Measurements from ENCODE around the gene PEAK1. TPM values are rescaled to one million over a fixed set of nuclear protein-coding genes. Genes with fewer than 3 reads are reported as not detected.

Gene PEAK1
- total RNA-seq, 1 experiment from 2014 or later, result 21.2 TPM

DNA sequence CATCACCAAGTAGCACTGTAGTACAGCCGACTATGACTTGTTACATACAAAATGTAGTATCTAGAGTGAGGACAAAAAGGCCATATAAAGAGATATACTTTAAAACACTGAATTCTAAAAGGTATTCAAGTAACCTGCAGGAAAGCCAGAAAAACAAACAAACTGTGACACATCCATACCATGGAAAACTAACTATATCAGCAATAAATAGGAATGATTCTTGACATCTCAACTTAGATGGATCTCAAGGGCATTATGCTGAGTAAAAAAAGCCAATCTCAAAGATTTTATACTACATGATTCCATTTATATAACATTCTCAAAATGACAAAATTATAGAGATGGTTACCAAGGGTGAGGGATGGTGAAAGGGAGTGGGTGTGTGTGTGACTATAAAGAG is 143.0 kb downstream of the PEAK1 start:
- H3K27ac Mint-ChIP-seq, result no peak overlapping the region
- no peaks in the 10 kb centered on the region for H3K4me1 ChIP-seq (ENCODE audit: insufficient read depth, low read length)
- no peak overlapping the region for H3K56ac ChIP-seq (ENCODE audit: insufficient read length, low read depth, low read length)
- H3K9ac ChIP-seq (ENCODE audit: extremely low read depth, insufficient read length, low read length), result no peak overlapping the region
- H3K4ac ChIP-seq (ENCODE audit: low read depth, low read length), result no peak overlapping the region
- H3K79me2 ChIP-seq (ENCODE audit: insufficient read depth, low read length), result no peaks in the 10 kb centered on the region
- H2BK12ac ChIP-seq (ENCODE audit: insufficient read length, low read depth, low read length), result no peak overlapping the region
- H2AFZ ChIP-seq (ENCODE audit: low read length), result no peak overlapping the region
- peaks cover 0 to 3% of the 10 kb centered on the region in 2 experiments; a peak in 2 of 5 replicates for H3K9me3 Mint-ChIP-seq
- no peaks in the 10 kb centered on the region for H3K79me1 ChIP-seq (ENCODE audit: insufficient read depth, low read depth, low read length, poor library complexity, severe bottlenecking)
- no peak overlapping the region for H3K27ac ChIP-seq (ENCODE audit: insufficient read length, low read depth, low read length)
- DNase-seq, result no peak
- H3K18ac ChIP-seq (ENCODE audit: insufficient read length, low read depth, low read length), result no peak overlapping the region
- H3K4me1 Mint-ChIP-seq, result peaks cover 4 to 7% of the 10 kb centered on the region in 2 experiments
- no peak overlapping the region for H4K5ac ChIP-seq (ENCODE audit: insufficient read length, low read depth, low read length)
- no peaks in the 10 kb centered on the region for H3K27me3 Mint-ChIP-seq (ENCODE audit: low read depth)
- H3K27me3 ChIP-seq (ENCODE audit: insufficient read depth, low read length), result no peaks in the 10 kb centered on the region
- no peak overlapping the region for H4K8ac ChIP-seq (replicated peaks; ENCODE audit: insufficient read length, low read depth, low read length)
- H2AK5ac ChIP-seq (ENCODE audit: insufficient read length, low read length), result no peak overlapping the region
- no peak overlapping the region for H3K4me2 ChIP-seq (ENCODE audit: insufficient read depth, insufficient read length, low read length)
- no peak overlapping the region for H2BK20ac ChIP-seq (ENCODE audit: low read depth, low read length, poor library complexity, severe bottlenecking)
- no peak overlapping the region for H3K23ac ChIP-seq (ENCODE audit: insufficient read length, low read depth, low read length)
- H3K9me3 ChIP-seq (ENCODE audit: control insufficient read depth, low read depth, low read length), result no peaks in the 10 kb centered on the region
- no peak overlapping the region for H3K4me3 Mint-ChIP-seq
- no CpG with 5 or more reads among the region's 1 CpG for WGBS (ENCODE audit: extremely low coverage, insufficient read length, low lambda C conversion rate)
- no peak overlapping the region for H4K91ac ChIP-seq (ENCODE audit: insufficient read length, low read depth, low read length)
- no peak overlapping the region for H3T11ph ChIP-seq (ENCODE audit: low read length)
- H3K14ac ChIP-seq (ENCODE audit: insufficient read depth, low read length), result no peak overlapping the region
- H2BK15ac ChIP-seq (ENCODE audit: low read depth, low read length), result no peak overlapping the region
- TF ChIP-seq, protein P1, sequence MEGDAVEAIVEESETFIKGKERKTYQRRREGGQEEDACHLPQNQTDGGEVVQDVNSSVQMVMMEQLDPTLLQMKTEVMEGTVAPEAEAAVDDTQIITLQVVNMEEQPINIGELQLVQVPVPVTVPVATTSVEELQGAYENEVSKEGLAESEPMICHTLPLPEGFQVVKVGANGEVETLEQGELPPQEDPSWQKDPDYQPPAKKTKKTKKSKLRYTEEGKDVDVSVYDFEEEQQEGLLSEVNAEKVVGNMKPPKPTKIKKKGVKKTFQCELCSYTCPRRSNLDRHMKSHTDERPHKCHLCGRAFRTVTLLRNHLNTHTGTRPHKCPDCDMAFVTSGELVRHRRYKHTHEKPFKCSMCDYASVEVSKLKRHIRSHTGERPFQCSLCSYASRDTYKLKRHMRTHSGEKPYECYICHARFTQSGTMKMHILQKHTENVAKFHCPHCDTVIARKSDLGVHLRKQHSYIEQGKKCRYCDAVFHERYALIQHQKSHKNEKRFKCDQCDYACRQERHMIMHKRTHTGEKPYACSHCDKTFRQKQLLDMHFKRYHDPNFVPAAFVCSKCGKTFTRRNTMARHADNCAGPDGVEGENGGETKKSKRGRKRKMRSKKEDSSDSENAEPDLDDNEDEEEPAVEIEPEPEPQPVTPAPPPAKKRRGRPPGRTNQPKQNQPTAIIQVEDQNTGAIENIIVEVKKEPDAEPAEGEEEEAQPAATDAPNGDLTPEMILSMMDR (conservative IDR thresholded peaks at IDR 0.05), result no peak
- peaks cover 0 to 17% (median 7%) of the 10 kb centered on the region in 3 experiments; a peak in 6 of 7 replicates for H3K36me3 Mint-ChIP-seq (ENCODE audit: insufficient read depth in 1 of 3, low read depth in 3 of 3)
- no peak overlapping the region for H2BK120ac ChIP-seq (ENCODE audit: low read depth, low read length, poor library complexity, severe bottlenecking)
- H3K23me2 ChIP-seq (ENCODE audit: insufficient read length, low read depth, low read length, poor library complexity, severe bottlenecking), result no peaks in the 10 kb centered on the region
- H4K20me1 ChIP-seq (ENCODE audit: control insufficient read depth, insufficient read depth, insufficient read length), result no peaks in the 10 kb centered on the region
- H2BK5ac ChIP-seq (ENCODE audit: insufficient read length, low read length), result no peak overlapping the region

Data from H9 (cell line).